Lower leg skin (tissue), 3 donors: ENCODE results near the gene TUFM.

ENCODE experiments used
- CTCF ChIP-seq, 3 donors: fragments of 450-650 bp; IDR thresholded peaks; one replicate each; pipeline ENCODE4 v1.5.1; 2016; ENCODE audit warnings: antibody characterized with exemption in 3 of 3, mild to moderate bottlenecking in 3 of 3, moderate library complexity in 2 of 3
- POLR2A ChIP-seq, 2 donors: fragments of 450-650 bp; IDR thresholded peaks; one replicate each; pipeline ENCODE4 v1.6.1; 2016 to 2017; ENCODE audit warnings: antibody characterized with exemption in 2 of 2, mild to moderate bottlenecking in 1 of 2, moderate library complexity in 1 of 2

GRCh38 chr16:28879261-28879840, 33.2 kb upstream of the TUFM start:
- TF ChIP-seq CTCF (IDR thresholded peaks at IDR 0.05) (no peak), POLR2A (IDR thresholded peaks at IDR 0.05) (no peak)
